Keratinocyte (primary cell): Measurements from ENCODE around the gene RAPGEF4. TPM values are rescaled to one million over a fixed set of nuclear protein-coding genes. Genes with fewer than 3 reads are reported as not detected.

Source experiments
- DNase-seq: peaks from one replicate; pipeline ENCODE4 v3.0.0-alpha.2; 2011; ENCODE audit warnings: low read depth, missing footprints, low spot score
- FAIRE-seq: peaks from 2 replicates; lab custom pipeline; 2011; peaks lifted over from hg19 to GRCh38; lab: Jason Lieb, UNC
- H2AFZ ChIP-seq: 2 replicates; pipeline ENCODE4 v1.6.0; 2012; ENCODE audit warnings: low read length, control low read depth, inconsistent platforms; ENCODE audit not compliant: control insufficient read depth
- H3K27ac ChIP-seq: 2 replicates; pipeline ENCODE4 v1.5.1; 2011; ENCODE audit warnings: low read length; ENCODE audit not compliant: control insufficient read depth, insufficient read depth
- H3K27me3 ChIP-seq: 3 replicates; pipeline ENCODE4 v1.6.0; 2011; ENCODE audit warnings: low read length; ENCODE audit not compliant: control insufficient read depth, insufficient read depth; ENCODE audit errors: extremely low read depth
- H3K36me3 ChIP-seq, 2 experiments: 2 replicates in 1 of 2; 3 replicates in 1 of 2; pipeline ENCODE4 v1.5.1; 2011; ENCODE audit warnings: low read length in 2 of 2, mild to moderate bottlenecking in 1 of 2; ENCODE audit not compliant: control insufficient read depth in 2 of 2, insufficient read depth in 2 of 2; ENCODE audit errors: extremely low read depth in 1 of 2
- H3K4me1 ChIP-seq: 3 replicates; pipeline ENCODE4 v1.5.1; 2011; ENCODE audit warnings: low read length; ENCODE audit not compliant: control insufficient read depth, insufficient read depth; ENCODE audit errors: extremely low read depth
- H3K4me2 ChIP-seq: 3 replicates; pipeline ENCODE4 v1.6.0; 2011; ENCODE audit warnings: low read depth, low read length; ENCODE audit not compliant: control insufficient read depth, insufficient read depth; ENCODE audit errors: extremely low read depth
- H3K4me3 ChIP-seq, 3 experiments: fragments of 200-600 bp in 1 of 3; sonication (generic) in 1 of 3; 2 replicates in 2 of 3; 3 replicates in 1 of 3; pipeline ENCODE4 v1.5.1; 2011 to 2016; ENCODE audit warnings: low read length in 3 of 3, mild to moderate bottlenecking in 3 of 3, control low read depth in 2 of 3, inconsistent platforms in 1 of 3, low read depth in 1 of 3, mixed read lengths in 1 of 3, mixed run types in 1 of 3, moderate library complexity in 1 of 3; ENCODE audit not compliant: control insufficient read depth in 2 of 3, insufficient read depth in 2 of 3; ENCODE audit errors: extremely low read depth in 1 of 3
- H3K79me2 ChIP-seq: 2 replicates; pipeline ENCODE4 v1.6.0; 2012; ENCODE audit warnings: low read length; ENCODE audit not compliant: control insufficient read depth, insufficient read depth
- H3K9ac ChIP-seq: 3 replicates; pipeline ENCODE4 v1.6.0; 2011; ENCODE audit warnings: low read length; ENCODE audit not compliant: control insufficient read depth, insufficient read depth; ENCODE audit errors: extremely low read depth
- H3K9me1 ChIP-seq: 3 replicates; pipeline ENCODE4 v1.6.0; 2011; ENCODE audit warnings: low read length; ENCODE audit not compliant: control insufficient read depth, insufficient read depth; ENCODE audit errors: extremely low read depth
- H3K9me3 ChIP-seq: 2 replicates; pipeline ENCODE4 v1.5.1; 2012; ENCODE audit warnings: low read depth, low read length; ENCODE audit not compliant: control insufficient read depth
- H4K20me1 ChIP-seq: 3 replicates; pipeline ENCODE4 v1.6.0; 2011; ENCODE audit warnings: low read length; ENCODE audit not compliant: control insufficient read depth, insufficient read depth; ENCODE audit errors: extremely low read depth
- CTCF ChIP-seq, 3 experiments: IDR thresholded peaks in 1 of 3; conservative IDR thresholded peaks in 1 of 3; optimal IDR thresholded peaks in 1 of 3; 2 replicates in 2 of 3; 3 replicates in 1 of 3; pipeline versions ENCODE3 to v1.5.1; 2011; ENCODE audit warnings: low read length in 3 of 3, mild to moderate bottlenecking in 3 of 3, moderate library complexity in 2 of 3, control low read depth in 1 of 3, inconsistent platforms in 1 of 3; ENCODE audit not compliant: insufficient read depth in 2 of 3; ENCODE audit errors: extremely low read depth in 1 of 3
- EZH2 ChIP-seq: IDR thresholded peaks from one replicate; pipeline ENCODE4 v1.6.1; 2012; ENCODE audit warnings: inconsistent platforms, mild to moderate bottlenecking, low read length, moderate library complexity
- dilution Hi-C: fragments of 300-500 bp; cut with MboI; formaldehyde crosslinking; loops from one replicate; pipeline ENCODE4 v1.7.0; 2020; ENCODE audit warnings: low sequenced_read_pairs; ENCODE audit not compliant: extremely low pct_ligation_motif_present
- polyA plus RNA-seq, 5 experiments: library from polyadenylated mRNA; depleted of rRNA in 3 of 5; stranded (reverse) in 3 of 5; stranded (forward) in 1 of 5; unstranded in 1 of 5; fragments of >200 nt; gene quantifications; 1 replicate in 1 of 5; 2 replicates in 3 of 5; 3 replicates in 1 of 5; pipeline versions ENCODE4 v1.2.1 to v1.2.3, GENCODE V29; 2011 to 2012; ENCODE audit warnings: missing spikeins in 2 of 5, low read depth in 1 of 5, low replicate concordance in 1 of 5

RAPGEF4 gene
- polyA plus RNA-seq, 1 donor (not counting 4 experiments of a cell fraction or from before 2014, with no cell fraction given) = 1.6 TPM

GRCh38 chr2:172769879-172770278 lies 34.2 kb downstream of the RAPGEF4 start:
- no peaks in the 10 kb centered on the region for H3K79me2 ChIP-seq
- no peak overlapping the region for H3K4me3 ChIP-seq
- FAIRE-seq (no peak), DNase-seq (no peak)
- no peaks in the 10 kb centered on the region for H3K9me3 ChIP-seq
- no peaks in the 10 kb centered on the region for H3K36me3 ChIP-seq
- no peaks in the 10 kb centered on the region for H3K27me3 ChIP-seq
- TF ChIP-seq EZH2 (no peak), CTCF (optimal IDR thresholded peaks at IDR 0.05 in 1 of 3, IDR thresholded peaks at IDR 0.05 in 1 of 3, conservative IDR thresholded peaks at IDR 0.05 in 1 of 3; ENCODE audit: extremely low read depth in 1 of 3, insufficient read depth in 2 of 3, low read length in 3 of 3) (no peak)
- no peak overlapping the region for H3K4me2 ChIP-seq
- no peak overlapping the region for H3K27ac ChIP-seq
- no peaks in the 10 kb centered on the region for H4K20me1 ChIP-seq
- H3K9ac ChIP-seq = no peak overlapping the region
- no peaks in the 10 kb centered on the region for H3K9me1 ChIP-seq
- no peaks in the 10 kb centered on the region for H3K4me1 ChIP-seq
- dilution Hi-C loops = no loop called here
- no peak overlapping the region for H2AFZ ChIP-seq

- no peak overlapping the region for H3K4me3 ChIP-seq
- H3K36me3 ChIP-seq = no peaks in the 10 kb centered on the region
- DNase-seq = no peak
- no peaks in the 10 kb centered on the region for H3K4me1 ChIP-seq
- H3K27me3 ChIP-seq = no peaks in the 10 kb centered on the region
- no peaks in the 10 kb centered on the region for H4K20me1 ChIP-seq
- FAIRE-seq = no peak
- dilution Hi-C loops = no loop called here
- H3K79me2 ChIP-seq = no peaks in the 10 kb centered on the region
- no peak for TF ChIP-seq EZH2
- TF ChIP-seq CTCF (optimal IDR thresholded peaks at IDR 0.05 in 1 of 3, IDR thresholded peaks at IDR 0.05 in 1 of 3, conservative IDR thresholded peaks at IDR 0.05 in 1 of 3; ENCODE audit: extremely low read depth in 1 of 3, insufficient read depth in 2 of 3, low read length in 3 of 3) = no peak
- H3K9ac ChIP-seq = no peak overlapping the region
- H3K27ac ChIP-seq = no peak overlapping the region
- no peaks in the 10 kb centered on the region for H3K9me1 ChIP-seq
- H3K9me3 ChIP-seq = no peaks in the 10 kb centered on the region
- no peak overlapping the region for H2AFZ ChIP-seq
- no peak overlapping the region for H3K4me2 ChIP-seq
These were observed 35.2 kb downstream of the RAPGEF4 start for GRCh38 chr2:172770887-172771286.
